ENCODE data around the gene GJC1. TPM values are rescaled to one million over a fixed set of nuclear protein-coding genes. Genes with fewer than 3 reads are reported as not detected.

The GJC1 gene
- total RNA-seq = 1 to 10 TPM; 2.3 to 4.6 (median 4.3) TPM

GRCh38 chr17:44829523-44830358 lies at the start of gene GJC1:
Gene GJC1 (minus strand): TSS chr17:44830287. CDS start chr17:44805817, 24,470 bp downstream.
- no peak for DNase-seq (ENCODE audit: low spot score in 2 of 2)

GRCh38 chr17:44879376-44879775 lies 49.3 kb upstream of the GJC1 start:
- no peaks in the 10 kb centered on the region for H3K4me1 ChIP-seq
- no peaks in the 10 kb centered on the region for H3K27me3 ChIP-seq
- no peaks in the 10 kb centered on the region for H3K9me3 ChIP-seq
- TF ChIP-seq POLR2A (IDR thresholded peaks at IDR 0.05) (no peak), CTCF (IDR thresholded peaks at IDR 0.05) (no peak), POLR2AphosphoS5 (IDR thresholded peaks at IDR 0.05) (no peak)
- no peak overlapping the region for H3K4me3 ChIP-seq
- peaks cover 15% of the 10 kb centered on the region for H3K36me3 ChIP-seq
- intact Hi-C loops (cut with DNase I; ENCODE audit: low total_unique reads) = no loop called here
- DNase-seq (ENCODE audit: low spot score in 2 of 2) = no peak
- H3K27ac ChIP-seq = no peak overlapping the region

More at GRCh38 chr17:44829523-44830358, at the start of gene GJC1:
- Histone ChIP-seq H3K4me3 (peak within 1 kb of the TSS; percentile 51 to 76 (median 57)), H3K27ac (peak within 1 kb of the TSS; percentile 41 to 78), H3K9me3 (no peaks in the 10 kb centered on the region), H3K27me3 (peaks cover 9 to 64% of the 10 kb centered on the region in 2 donors), H3K4me1 (peaks cover 0 to 4% of the 10 kb centered on the region in 2 donors), H3K36me3 (no peaks in the 10 kb centered on the region)
- TF ChIP-seq POLR2A (IDR thresholded peaks at IDR 0.05) (no peak), CTCF (IDR thresholded peaks at IDR 0.05) (no peak), POLR2AphosphoS5 (IDR thresholded peaks at IDR 0.05) (no peak)
- intact Hi-C loops (cut with DNase I; ENCODE audit: low total_unique reads) = no loop called here

GRCh38 chr17:44878627-44879221 lies 48.6 kb upstream of the GJC1 start:
- peaks cover 15% of the 10 kb centered on the region for H3K36me3 ChIP-seq
- DNase-seq (ENCODE audit: low spot score in 2 of 2) = no peak
- intact Hi-C loops (cut with DNase I; ENCODE audit: low total_unique reads) = no loop called here

GRCh38 chr17:44877121-44877520 lies 47.0 kb upstream of the GJC1 start:
- TF ChIP-seq CTCF (IDR thresholded peaks at IDR 0.05) = no peak
- no peak for TF ChIP-seq POLR2AphosphoS5 (IDR thresholded peaks at IDR 0.05)
- TF ChIP-seq POLR2A (IDR thresholded peaks at IDR 0.05) = no peak
- H3K4me1 ChIP-seq = no peaks in the 10 kb centered on the region
- H3K9me3 ChIP-seq = no peaks in the 10 kb centered on the region
- DNase-seq (ENCODE audit: low spot score in 2 of 2) = no peak
- no peak overlapping the region for H3K4me3 ChIP-seq
- no peak overlapping the region for H3K27ac ChIP-seq
- H3K27me3 ChIP-seq = no peaks in the 10 kb centered on the region
- peaks cover 9% of the 10 kb centered on the region for H3K36me3 ChIP-seq
- intact Hi-C loops (cut with DNase I; ENCODE audit: low total_unique reads) = no loop called here

More at GRCh38 chr17:44878627-44879221, 48.6 kb upstream of the GJC1 start:
- Histone ChIP-seq H3K4me1 (no peaks in the 10 kb centered on the region), H3K4me3 (no peak overlapping the region), H3K9me3 (no peaks in the 10 kb centered on the region), H3K27ac (no peak overlapping the region), H3K27me3 (no peaks in the 10 kb centered on the region)
- TF ChIP-seq POLR2A (IDR thresholded peaks at IDR 0.05) (no peak), CTCF (IDR thresholded peaks at IDR 0.05) (peak; percentile 21 to 30 (median 23))

- intact Hi-C loops (cut with DNase I; ENCODE audit: low total_unique reads) = no loop called here
- DNase-seq (ENCODE audit: low spot score in 2 of 2) = no peak
- H3K27ac ChIP-seq = no peak overlapping the region
- no peaks in the 10 kb centered on the region for H3K4me1 ChIP-seq
- TF ChIP-seq POLR2A (IDR thresholded peaks at IDR 0.05) (no peak), POLR2AphosphoS5 (IDR thresholded peaks at IDR 0.05) (no peak), CTCF (IDR thresholded peaks at IDR 0.05) (no peak)
- peaks cover 8% of the 10 kb centered on the region for H3K36me3 ChIP-seq
- no peak overlapping the region for H3K4me3 ChIP-seq
- H3K9me3 ChIP-seq = no peaks in the 10 kb centered on the region
- no peaks in the 10 kb centered on the region for H3K27me3 ChIP-seq
Measured at GRCh38 chr17:44875761-44876160, 45.7 kb upstream of the GJC1 start.

All from breast epithelium (tissue), 4 donors.